ENCODE measurements around the gene THBD.

- TF ChIP-seq ZFP30 (CRISPR knock-in tag; IDR thresholded peaks at IDR 0.05) (no peak), ZC3H10 (CRISPR knock-in tag; IDR thresholded peaks at IDR 0.05) (no peak), POU6F1 (CRISPR knock-in tag; IDR thresholded peaks at IDR 0.05; ENCODE audit: borderline replicate concordance, low read depth) (no peak), CSDC2 (CRISPR knock-in tag; IDR thresholded peaks at IDR 0.05) (no peak)
These were observed 42.0 kb downstream of the THBD start for GRCh38 chr20:23007462-23007861.

All from SK-N-SH treated with all-trans-retinoic acid at 6 μM for 48 hours (cell line).